Measurements from ENCODE around the gene EPHA7.

EPHA7 gene

DNA sequence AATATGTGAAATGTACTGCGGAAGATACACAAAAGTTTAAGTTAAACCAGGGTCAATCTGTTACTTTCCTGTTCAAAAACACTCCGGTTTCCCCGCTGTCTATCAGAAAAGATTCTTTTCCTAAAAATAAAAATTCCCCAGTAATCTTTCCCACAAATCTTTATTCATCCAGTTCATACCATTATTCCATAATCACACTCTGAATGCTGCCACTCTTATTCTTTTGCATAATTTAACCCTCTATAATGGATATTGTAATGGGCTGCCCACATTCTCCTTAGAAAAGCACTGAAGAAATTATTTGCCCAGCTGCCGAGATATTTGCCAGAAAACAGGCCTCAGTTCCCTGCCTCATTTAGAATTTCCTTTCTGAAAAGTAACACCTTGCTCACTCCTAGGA, 68.6 kb downstream of the EPHA7 start:
- no peak for DNase-seq (ENCODE audit: extremely low read depth, low read depth)

DNA sequence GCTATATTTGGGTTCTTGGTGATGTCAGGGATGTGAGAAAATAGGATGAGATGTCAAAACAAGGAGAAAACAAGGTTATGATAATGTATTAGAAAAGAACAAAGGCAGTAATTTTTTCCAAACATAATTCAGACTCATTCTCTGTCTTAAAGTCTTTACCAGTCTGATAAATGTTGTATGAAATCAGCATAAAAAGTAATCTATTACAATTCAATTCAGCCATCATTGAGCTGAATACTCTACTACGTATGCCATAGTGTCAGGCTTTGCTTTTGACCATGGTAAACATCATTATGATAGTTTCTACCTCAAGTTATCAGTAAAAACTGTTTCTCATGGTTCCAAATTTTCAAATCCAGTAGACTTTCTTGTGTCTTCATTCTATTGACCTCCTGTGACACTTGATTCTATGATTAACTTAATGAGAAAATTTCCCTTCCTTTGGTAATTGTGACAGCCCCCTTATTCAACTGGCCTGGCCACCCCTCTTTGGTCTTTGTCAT, 75.0 kb downstream of the EPHA7 start:
- DNase-seq (ENCODE audit: extremely low read depth, low read depth): no peak
- TF ChIP-seq, protein P1, sequence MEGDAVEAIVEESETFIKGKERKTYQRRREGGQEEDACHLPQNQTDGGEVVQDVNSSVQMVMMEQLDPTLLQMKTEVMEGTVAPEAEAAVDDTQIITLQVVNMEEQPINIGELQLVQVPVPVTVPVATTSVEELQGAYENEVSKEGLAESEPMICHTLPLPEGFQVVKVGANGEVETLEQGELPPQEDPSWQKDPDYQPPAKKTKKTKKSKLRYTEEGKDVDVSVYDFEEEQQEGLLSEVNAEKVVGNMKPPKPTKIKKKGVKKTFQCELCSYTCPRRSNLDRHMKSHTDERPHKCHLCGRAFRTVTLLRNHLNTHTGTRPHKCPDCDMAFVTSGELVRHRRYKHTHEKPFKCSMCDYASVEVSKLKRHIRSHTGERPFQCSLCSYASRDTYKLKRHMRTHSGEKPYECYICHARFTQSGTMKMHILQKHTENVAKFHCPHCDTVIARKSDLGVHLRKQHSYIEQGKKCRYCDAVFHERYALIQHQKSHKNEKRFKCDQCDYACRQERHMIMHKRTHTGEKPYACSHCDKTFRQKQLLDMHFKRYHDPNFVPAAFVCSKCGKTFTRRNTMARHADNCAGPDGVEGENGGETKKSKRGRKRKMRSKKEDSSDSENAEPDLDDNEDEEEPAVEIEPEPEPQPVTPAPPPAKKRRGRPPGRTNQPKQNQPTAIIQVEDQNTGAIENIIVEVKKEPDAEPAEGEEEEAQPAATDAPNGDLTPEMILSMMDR (IDR thresholded peaks at IDR 0.05; ENCODE audit: low read depth, low read length): no peak

More for the DNA sequence above, 68.6 kb downstream of the EPHA7 start:
- TF ChIP-seq, protein P1 (IDR thresholded peaks at IDR 0.05; ENCODE audit: low read depth, low read length): no peak

DNA sequence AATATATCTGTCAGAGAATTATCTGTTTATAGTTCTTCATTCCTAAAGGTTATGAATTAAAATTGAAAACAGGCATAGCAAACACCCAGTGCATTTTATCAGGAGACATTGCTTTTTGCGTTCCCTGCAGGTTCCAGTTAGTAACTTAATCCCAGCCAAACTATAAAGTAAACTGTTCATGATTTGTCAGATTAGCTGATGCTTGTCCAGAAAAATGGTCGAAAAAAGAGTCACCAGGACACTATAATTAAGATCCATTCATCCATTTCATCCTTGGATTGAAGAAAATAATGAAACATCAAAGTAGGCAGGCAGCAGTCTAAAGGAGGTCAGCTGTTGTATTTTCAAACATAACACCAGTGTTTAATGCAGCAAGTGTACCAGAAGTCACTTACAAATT, 75.9 kb downstream of the EPHA7 start:
- DNase-seq (ENCODE audit: extremely low read depth, low read depth): no peak
- TF ChIP-seq, protein P1 (IDR thresholded peaks at IDR 0.05; ENCODE audit: low read depth, low read length): no peak

- DNase-seq (ENCODE audit: extremely low read depth, low read depth): no peak
- TF ChIP-seq, protein P1 (IDR thresholded peaks at IDR 0.05; ENCODE audit: low read depth, low read length): no peak
Observed at GRCh38 chr6:93341900-93342613, 77.3 kb downstream of the EPHA7 start.

GRCh38 chr6:93337772-93338394, 81.5 kb downstream of the EPHA7 start:
- TF ChIP-seq, protein P1 (IDR thresholded peaks at IDR 0.05; ENCODE audit: low read depth, low read length): no peak
- DNase-seq (ENCODE audit: extremely low read depth, low read depth): no peak

GRCh38 chr6:93337014-93337413, 82.3 kb downstream of the EPHA7 start:
- TF ChIP-seq, protein P1 (IDR thresholded peaks at IDR 0.05; ENCODE audit: low read depth, low read length): no peak

DNA sequence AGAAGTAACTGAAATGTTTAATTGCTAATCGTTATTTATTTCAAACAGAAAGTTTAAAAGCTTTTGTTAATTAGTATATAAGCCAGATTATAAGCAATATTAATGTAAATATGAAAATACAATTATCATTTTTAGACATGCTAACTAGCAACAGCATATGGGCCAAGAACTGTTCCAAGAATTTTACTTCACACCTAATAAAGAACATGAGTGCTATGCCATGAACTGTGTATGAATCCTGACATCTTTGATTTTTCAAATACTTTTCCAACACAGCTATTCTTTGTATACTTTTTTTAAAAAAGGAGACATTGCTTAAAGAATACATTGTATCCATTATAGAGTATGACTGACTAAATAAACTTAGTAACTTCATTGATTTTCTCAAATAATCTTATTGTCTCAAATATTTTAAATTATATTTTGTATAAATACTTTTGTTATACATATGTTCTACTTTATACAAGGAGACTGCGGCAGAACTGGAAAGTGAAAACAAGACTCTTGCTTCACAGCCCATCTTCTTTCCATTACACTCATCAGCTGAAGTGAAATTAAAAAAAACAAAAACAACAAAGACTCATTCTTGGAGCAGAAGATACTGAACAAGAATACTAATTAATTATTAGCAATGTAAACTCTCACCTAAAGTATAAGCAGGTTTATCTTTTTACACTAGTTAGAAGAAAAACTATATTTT, 89.9 kb downstream of the EPHA7 start:
- DNase-seq (ENCODE audit: extremely low read depth, low read depth): no peak

More at GRCh38 chr6:93337014-93337413, 82.3 kb downstream of the EPHA7 start:
- DNase-seq (ENCODE audit: extremely low read depth, low read depth): no peak

More for the DNA sequence above, 89.9 kb downstream of the EPHA7 start:
- TF ChIP-seq, protein P1 (IDR thresholded peaks at IDR 0.05; ENCODE audit: low read depth, low read length): no peak

Data from AG09319 (cell line).